Measurements from ENCODE around the gene FOXE1. TPM values are rescaled to one million over a fixed set of nuclear protein-coding genes. Genes with fewer than 3 reads are reported as not detected.

FOXE1 gene
- total RNA-seq, 1 donor from 2014 or later = not detected

- Mint-ChIP-seq H3K4me1 (ENCODE audit: unreplicated experiment) (peaks cover 13% of the 10 kb centered on the region), H3K9me3 (ENCODE audit: unreplicated experiment) (no peaks in the 10 kb centered on the region), H3K36me3 (ENCODE audit: unreplicated experiment) (no peaks in the 10 kb centered on the region), H3K27ac (ENCODE audit: unreplicated experiment) (no peak overlapping the region), H3K4me3 (ENCODE audit: unreplicated experiment) (no peak overlapping the region), H3K27me3 (ENCODE audit: unreplicated experiment) (peaks cover 80% of the 10 kb centered on the region)
- TF ChIP-seq CTCF (IDR thresholded peaks at IDR 0.05) = no peak
- DNase-seq (ENCODE audit: extremely low spot score, unreplicated experiment) = peak; percentile 40
Measured at GRCh38 chr9:97851446-97851883, 1.6 kb upstream of the FOXE1 start.

GRCh38 chr9:97852001-97852398 lies 1.0 kb upstream of the FOXE1 start:
- Mint-ChIP-seq H3K27me3 (ENCODE audit: unreplicated experiment) (peaks cover 79% of the 10 kb centered on the region), H3K4me1 (ENCODE audit: unreplicated experiment) (peaks cover 13% of the 10 kb centered on the region), H3K9me3 (ENCODE audit: unreplicated experiment) (no peaks in the 10 kb centered on the region), H3K4me3 (ENCODE audit: unreplicated experiment) (no peak overlapping the region), H3K27ac (ENCODE audit: unreplicated experiment) (no peak overlapping the region), H3K36me3 (ENCODE audit: unreplicated experiment) (no peaks in the 10 kb centered on the region)
- no peak for TF ChIP-seq CTCF (IDR thresholded peaks at IDR 0.05)
- peak; percentile 80 for DNase-seq (ENCODE audit: extremely low spot score, unreplicated experiment)

GRCh38 chr9:97852399-97853055 lies 499 bp upstream of the FOXE1 start:
- no peak for TF ChIP-seq CTCF (IDR thresholded peaks at IDR 0.05)

GRCh38 chr9:97853844-97854695 lies 1.0 kb downstream of the FOXE1 start:
- H3K4me1 Mint-ChIP-seq (ENCODE audit: unreplicated experiment) = peaks cover 15% of the 10 kb centered on the region

More at GRCh38 chr9:97852399-97853055, 499 bp upstream of the FOXE1 start:
- Mint-ChIP-seq H3K36me3 (ENCODE audit: unreplicated experiment) (no peaks in the 10 kb centered on the region), H3K4me3 (ENCODE audit: unreplicated experiment) (no peak overlapping the region), H3K9me3 (ENCODE audit: unreplicated experiment) (no peaks in the 10 kb centered on the region), H3K27me3 (ENCODE audit: unreplicated experiment) (peaks cover 79% of the 10 kb centered on the region), H3K27ac (ENCODE audit: unreplicated experiment) (no peak overlapping the region), H3K4me1 (ENCODE audit: unreplicated experiment) (peaks cover 15% of the 10 kb centered on the region)
- DNase-seq (ENCODE audit: extremely low spot score, unreplicated experiment) = peak; percentile 78

More at GRCh38 chr9:97853844-97854695, 1.0 kb downstream of the FOXE1 start:
- TF ChIP-seq CTCF (IDR thresholded peaks at IDR 0.05) = peak; percentile 30
- H3K27me3 Mint-ChIP-seq (ENCODE audit: unreplicated experiment) = peaks cover 78% of the 10 kb centered on the region
- H3K36me3 Mint-ChIP-seq (ENCODE audit: unreplicated experiment) = no peaks in the 10 kb centered on the region
- H3K9me3 Mint-ChIP-seq (ENCODE audit: unreplicated experiment) = no peaks in the 10 kb centered on the region
- DNase-seq (ENCODE audit: extremely low spot score, unreplicated experiment) = peak; percentile 77
- peak overlapping the region; percentile 73 for H3K4me3 Mint-ChIP-seq (ENCODE audit: unreplicated experiment)
- H3K27ac Mint-ChIP-seq (ENCODE audit: unreplicated experiment) = no peak overlapping the region

Measured in osteocyte (in vitro differentiated cells).